NCI-H446 treated with DMSO at 0.1 percent for 48 hours (cell line): ENCODE results near the gene DOLK.

Experiments used
- DNase-seq: peaks from one replicate; lab custom pipeline; 2025; lab: John Stamatoyannopoulos, UW

The DOLK gene

DNA sequence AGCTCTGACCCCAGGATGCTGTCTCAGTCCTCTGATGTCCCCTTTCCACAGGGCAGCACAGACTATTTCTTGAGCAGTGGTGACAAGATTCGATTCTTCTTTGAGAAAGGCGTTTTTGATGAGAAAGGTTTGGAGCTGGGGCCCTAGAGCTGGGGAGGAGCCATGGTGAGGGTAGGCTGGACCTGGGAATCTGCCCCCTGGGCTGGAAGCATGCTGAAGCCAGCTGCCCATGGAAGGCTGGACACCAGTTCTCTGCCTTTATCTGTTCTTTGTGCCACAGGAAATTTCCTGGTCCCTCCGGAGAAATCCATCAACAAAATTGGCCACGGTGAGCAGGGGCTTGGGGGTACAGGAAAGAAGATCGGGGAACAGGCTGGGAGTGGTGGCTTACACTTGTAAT, 13.7 kb downstream of the DOLK start:
- DNase-seq, result no peak

- no peak for DNase-seq
Observed at GRCh38 chr9:128929560-128929959, 17.8 kb downstream of the DOLK start.

- no peak for DNase-seq
Observed at GRCh38 chr9:128928624-128929023, 18.8 kb downstream of the DOLK start.

- no peak for DNase-seq
Observed at GRCh38 chr9:128927731-128928411, 19.5 kb downstream of the DOLK start.

DNA sequence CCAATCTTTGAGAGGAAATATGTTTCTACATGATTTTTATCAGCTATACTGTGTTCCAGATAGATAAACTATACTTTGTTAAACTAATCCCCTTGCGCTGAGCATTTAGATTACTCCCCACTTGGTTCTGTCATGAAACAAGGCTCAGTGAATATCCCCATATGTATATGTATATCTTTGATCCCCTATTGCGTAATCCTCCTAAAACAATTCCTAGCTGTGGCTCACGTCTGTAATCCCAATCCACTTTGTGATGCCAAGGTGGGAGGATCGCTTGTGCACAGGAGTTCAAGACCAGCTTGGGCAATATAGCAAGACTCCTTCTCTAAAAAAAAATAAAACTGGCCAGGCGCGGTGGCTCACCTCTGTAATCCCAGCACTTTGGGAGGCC, 23.9 kb downstream of the DOLK start:
- DNase-seq, result no peak

DNA sequence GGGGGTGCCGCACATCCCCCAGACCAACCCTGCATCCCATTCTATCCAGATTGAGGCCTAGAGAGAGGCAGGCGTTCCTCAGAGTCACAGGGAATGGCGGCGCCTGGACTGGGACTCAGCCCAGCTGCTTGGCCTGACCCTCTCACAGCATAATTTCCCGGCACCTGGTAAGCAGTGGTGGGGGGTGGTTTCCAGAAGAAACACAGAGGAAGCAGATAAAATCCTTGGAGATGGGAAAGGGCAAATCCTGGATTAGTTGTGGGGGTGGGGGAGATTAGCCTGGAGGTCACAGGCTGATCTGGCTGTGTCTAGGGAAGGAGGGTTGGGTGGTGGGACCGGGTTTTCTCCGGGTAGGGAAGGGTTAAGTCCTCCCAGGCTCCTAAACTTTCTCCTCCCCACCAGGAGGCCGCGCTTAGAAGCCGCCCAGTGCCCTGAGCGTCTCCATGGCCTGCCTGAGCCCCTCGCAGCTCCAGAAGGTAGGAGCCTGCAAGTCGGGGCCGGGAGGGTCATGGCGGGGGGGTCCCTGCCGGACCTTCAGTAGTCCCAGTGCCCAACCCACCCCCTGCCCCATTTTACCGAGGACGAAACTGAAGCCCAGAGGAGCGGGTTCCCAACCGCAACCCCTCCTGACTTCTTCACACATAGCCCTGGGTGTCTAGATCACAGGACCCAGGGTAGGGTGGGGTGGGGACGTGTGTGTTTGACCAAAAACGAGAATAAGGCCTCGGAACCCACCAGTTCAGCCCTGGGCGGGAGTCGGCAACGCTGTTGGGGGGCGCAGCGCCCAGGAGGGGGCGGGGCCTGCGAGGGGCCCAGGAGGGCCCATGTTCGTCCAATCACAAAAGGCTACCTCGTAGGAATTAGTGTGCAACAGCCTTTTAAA, 25.3 kb downstream of the DOLK start:
- no peak for DNase-seq

GRCh38 chr9:128920381-128921058, 26.9 kb downstream of the DOLK start, which contains the start of gene PHYHD1:
TSS of gene PHYHD1 (plus strand) at chr9:128920982. CDS start at chr9:128922324, 1,342 bp downstream.
- peak; percentile 63 for DNase-seq

- DNase-seq, result no peak
Observed at GRCh38 chr9:128919402-128920089, 27.9 kb downstream of the DOLK start.

DNA sequence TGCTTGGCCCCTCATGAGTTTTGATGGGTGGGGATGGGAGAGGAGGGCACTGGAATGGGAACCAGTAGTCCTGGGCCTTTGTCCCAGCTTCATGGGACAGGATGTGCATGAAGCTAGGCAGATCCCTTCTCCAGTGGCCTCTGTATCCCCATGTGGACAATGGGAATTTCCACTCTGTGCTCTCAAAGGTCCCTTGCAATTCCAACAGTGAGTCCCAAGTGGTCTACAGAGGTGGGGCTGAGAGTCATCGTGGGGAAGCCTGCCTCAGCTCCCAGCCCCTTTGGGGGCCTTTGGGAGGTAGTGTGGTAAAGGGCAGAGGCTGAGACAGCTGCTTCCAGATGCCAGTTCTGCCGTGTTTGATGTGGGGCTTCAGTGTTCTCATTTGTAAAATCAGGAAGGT, 28.5 kb downstream of the DOLK start:
- DNase-seq, result no peak

- DNase-seq, result peak; percentile 29
Observed at GRCh38 chr9:128917151-128917849, 30.1 kb downstream of the DOLK start.

DNA sequence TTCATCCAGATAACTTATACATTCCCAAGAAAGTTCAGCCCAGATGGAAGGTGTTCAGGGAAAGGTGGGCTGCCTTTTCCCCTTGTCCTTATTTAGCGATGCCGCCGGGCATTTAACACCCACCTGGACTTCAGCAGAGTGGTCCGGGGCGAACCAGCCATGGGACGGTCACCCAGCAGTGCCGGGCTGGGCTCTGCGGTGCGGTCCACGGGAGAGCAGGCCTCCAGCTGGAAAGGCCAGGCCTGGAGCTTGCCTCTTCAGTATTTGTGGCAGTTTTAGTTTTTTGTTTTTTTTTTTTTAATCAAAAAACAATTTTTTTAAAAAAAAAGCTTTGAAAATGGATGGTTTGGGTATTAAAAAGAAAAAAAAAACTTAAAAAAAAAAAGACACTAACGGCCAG, 30.7 kb downstream of the DOLK start:
- no peak for DNase-seq

GRCh38 chr9:128916204-128916603, 31.2 kb downstream of the DOLK start:
- DNase-seq, result no peak

DNA sequence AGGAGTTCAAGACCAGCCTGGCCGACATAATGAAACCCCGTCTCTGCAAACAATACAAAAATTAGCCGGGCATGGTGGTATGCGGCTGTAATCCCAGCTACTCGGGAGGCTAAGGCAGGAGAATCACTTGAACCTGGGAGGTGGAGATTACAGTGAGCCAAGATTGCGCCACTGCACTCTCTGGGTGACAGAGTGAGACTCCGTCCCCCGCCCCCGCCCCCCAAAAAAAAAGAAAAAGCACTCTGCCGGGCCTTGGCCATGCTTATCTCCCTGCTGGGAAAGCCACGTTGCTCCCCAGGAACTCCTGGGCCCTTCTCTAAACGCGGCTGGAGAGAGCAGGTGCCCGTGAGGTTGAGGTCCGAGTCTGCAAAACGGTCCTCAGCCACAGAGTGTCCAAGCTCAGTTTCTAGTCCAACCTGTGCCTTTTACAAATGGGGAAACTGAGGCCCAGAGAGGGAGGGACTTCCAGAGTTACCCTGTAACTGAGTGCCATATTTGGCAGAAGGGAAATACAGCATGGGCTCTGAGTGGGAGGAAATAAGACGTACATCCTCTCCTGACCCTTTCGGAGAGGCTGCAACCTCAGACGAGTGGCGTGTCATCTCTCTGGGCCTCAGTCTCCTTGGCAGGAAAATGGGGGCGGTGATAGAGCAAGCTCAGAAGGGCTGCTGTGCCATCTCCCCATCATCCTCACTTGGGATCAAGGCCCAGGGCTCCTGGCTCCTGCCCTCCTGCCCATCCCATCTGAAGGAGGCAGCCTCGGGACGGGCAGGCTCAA, 33.2 kb downstream of the DOLK start:
- no peak for DNase-seq

- no peak for DNase-seq
Observed at GRCh38 chr9:128913048-128913900, 34.1 kb downstream of the DOLK start.

- no peak for DNase-seq
Observed at GRCh38 chr9:128912270-128912853, 35.0 kb downstream of the DOLK start.

- no peak for DNase-seq
Observed at GRCh38 chr9:128911529-128912035, 35.8 kb downstream of the DOLK start.

- DNase-seq, result no peak
Observed at GRCh38 chr9:128910906-128911305, 36.5 kb downstream of the DOLK start.

DNA sequence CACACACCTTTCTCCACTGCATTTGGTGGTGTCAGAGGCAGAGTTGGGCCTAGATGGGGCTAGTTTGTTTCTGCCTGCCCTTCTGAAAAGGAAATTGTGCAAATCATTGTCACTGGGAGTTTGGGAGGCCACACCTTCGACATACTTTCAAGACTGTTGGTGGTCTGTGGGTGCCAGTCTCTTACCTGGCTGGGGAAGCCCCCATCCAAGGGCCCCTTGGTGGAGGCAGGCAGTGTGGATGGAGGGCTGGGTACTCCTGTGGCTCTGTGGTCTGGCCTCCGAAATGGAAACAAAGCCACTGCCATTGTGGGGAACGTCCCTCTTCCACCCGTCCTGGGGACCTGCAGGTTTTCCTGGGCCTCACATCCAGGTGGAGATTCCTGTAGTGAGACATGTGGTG, 37.5 kb downstream of the DOLK start:
- no peak for DNase-seq

- no peak for DNase-seq
Observed at GRCh38 chr9:128908372-128908771, 39.0 kb downstream of the DOLK start.
